ENCODE results near the gene NDUFV3.

GRCh38 chr21:42854246-42855010, 38.7 kb upstream of the NDUFV3 start:
- TF ChIP-seq CTCF (IDR thresholded peaks at IDR 0.05; ENCODE audit: poor library complexity, severe bottlenecking) = no peak
- no peak for TF ChIP-seq REST (IDR thresholded peaks at IDR 0.05; ENCODE audit: borderline replicate concordance)

Measured in neural cell (in vitro differentiated cells).